ENCODE results near the gene EIF1. TPM values are rescaled to one million over a fixed set of nuclear protein-coding genes. Genes with fewer than 3 reads are reported as not detected.
"Not testable (repeated sequence)": the region's sequence is repeated elsewhere in the genome, so short reads cannot be mapped to it uniquely, and the experiment has no call there.

Gene EIF1
- 78.2 and 312 TPM in 2 replicates for total RNA-seq (2014; rRNA removed; shearing (Covaris generic))
- polyA plus RNA-seq (2015; cell fraction: cytosol; rRNA removed), result 402 and 484 TPM in 2 replicates
- polyA plus RNA-seq (2015; cell fraction: nucleus; rRNA removed), result 465 and 478 TPM in 2 replicates

- DNase-seq (ENCODE audit: low read depth), result peak; percentile 99
These were observed at the start of gene EIF1 for GRCh38 chr17:41688641-41689496. EIF1 (plus strand) TSS chr17:41688885; CDS start chr17:41689039, 154 bp downstream.

GRCh38 chr17:41638941-41639340 lies 49.7 kb upstream of the EIF1 start:
- no peak for DNase-seq (ENCODE audit: low read depth)

- no peak for DNase-seq (ENCODE audit: low read depth)
These were observed 48.9 kb upstream of the EIF1 start for GRCh38 chr17:41639492-41640473.

GRCh38 chr17:41640596-41640995 lies 48.1 kb upstream of the EIF1 start:
- DNase-seq (ENCODE audit: low read depth), result not testable (repeated sequence)

GRCh38 chr17:41642252-41643156 lies 46.2 kb upstream of the EIF1 start:
- DNase-seq (ENCODE audit: low read depth), result no peak

- DNase-seq (ENCODE audit: low read depth), result no peak
These were observed 41.5 kb upstream of the EIF1 start for GRCh38 chr17:41647038-41647813.

GRCh38 chr17:41647940-41648410 lies 40.7 kb upstream of the EIF1 start:
- DNase-seq (ENCODE audit: low read depth), result peak; percentile 72

- peak; percentile 73 for DNase-seq (ENCODE audit: low read depth)
These were observed 40.1 kb upstream of the EIF1 start for GRCh38 chr17:41648411-41649195.

- DNase-seq (ENCODE audit: low read depth), result no peak
These were observed 38.7 kb upstream of the EIF1 start for GRCh38 chr17:41649923-41650519.

- no peak for DNase-seq (ENCODE audit: low read depth)
These were observed 37.7 kb upstream of the EIF1 start for GRCh38 chr17:41650794-41651624.

- DNase-seq (ENCODE audit: low read depth), result no peak
These were observed 36.8 kb upstream of the EIF1 start for GRCh38 chr17:41651625-41652460.

GRCh38 chr17:41652461-41652970 lies 36.2 kb upstream of the EIF1 start:
- no peak for DNase-seq (ENCODE audit: low read depth)

GRCh38 chr17:41653421-41653820 lies 35.3 kb upstream of the EIF1 start:
- no peak for DNase-seq (ENCODE audit: low read depth)

GRCh38 chr17:41653892-41654677 lies 34.6 kb upstream of the EIF1 start:
- no peak for DNase-seq (ENCODE audit: low read depth)

Data from HT1080 (cell line).